ENCODE results near the gene YTHDF1.

Gene YTHDF1

DNA sequence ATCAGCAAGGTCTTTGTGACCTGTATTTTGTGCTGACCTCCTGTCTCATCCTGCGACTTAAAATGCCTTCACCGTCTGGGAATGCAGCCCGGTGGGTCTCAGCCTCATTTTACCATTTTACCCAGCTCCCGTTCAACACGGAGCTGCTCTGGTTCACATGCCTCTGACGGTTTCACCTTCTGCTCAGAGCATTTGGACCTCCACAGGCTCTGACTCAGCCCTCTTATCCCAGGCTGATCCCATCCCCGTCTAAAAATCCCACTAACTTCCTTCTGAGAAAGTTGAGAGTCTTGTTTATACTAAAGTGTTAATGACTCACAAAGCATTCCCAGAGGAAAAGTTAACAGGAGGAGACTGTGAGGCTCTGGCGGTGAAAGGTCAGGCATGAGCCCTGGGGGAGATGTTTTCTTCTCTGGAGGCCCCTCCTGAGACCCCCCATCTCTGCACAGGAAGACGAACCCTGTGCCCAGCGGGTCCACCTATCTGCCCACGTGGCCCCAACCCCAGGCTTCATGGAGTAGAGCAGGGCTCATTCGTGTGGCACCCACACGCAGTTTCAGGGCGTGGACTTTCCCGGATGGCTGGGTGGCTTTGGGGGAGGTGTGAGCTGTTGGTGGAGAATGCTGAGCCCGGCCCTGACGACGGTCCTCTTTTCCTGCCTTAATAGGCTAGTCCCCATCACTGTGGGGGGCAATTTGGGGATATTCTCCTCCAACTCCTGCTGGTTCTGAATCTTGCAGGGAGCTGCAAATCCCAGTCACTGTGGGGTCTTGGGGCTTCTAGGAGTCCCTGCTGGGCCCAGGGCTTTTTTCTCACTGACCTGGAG, 16.5 kb upstream of the YTHDF1 start (continued):
- TF ChIP-seq ZNF514 (tag by site-specific recombination; IDR thresholded peaks at IDR 0.05) (no peak), ZNF670 (tag by site-specific recombination; IDR thresholded peaks at IDR 0.05; ENCODE audit: low read depth) (no peak), KLF7 (tag by site-specific recombination; IDR thresholded peaks at IDR 0.05; ENCODE audit: borderline replicate concordance) (0 out of 2 replicates have a peak, but pooled peaks have one; percentile 36), TRIM28 (IDR thresholded peaks at IDR 0.05; ENCODE audit: borderline replicate concordance, low read length) (no peak), ZNF473 (tag by site-specific recombination; IDR thresholded peaks at IDR 0.05) (no peak), YY2 (tag by site-specific recombination; IDR thresholded peaks at IDR 0.05) (no peak), ZNF223 (tag by site-specific recombination; IDR thresholded peaks at IDR 0.05) (no peak), ZNF658 (tag by site-specific recombination; IDR thresholded peaks at IDR 0.05) (no peak), ZNF585B (tag by site-specific recombination; IDR thresholded peaks at IDR 0.05) (no peak), ZNF654 (tag by site-specific recombination; IDR thresholded peaks at IDR 0.05; ENCODE audit: low read depth) (no peak), ZIC2 (tag by site-specific recombination; IDR thresholded peaks at IDR 0.05) (peak; percentile 96), ZNF248 (tag by site-specific recombination; IDR thresholded peaks at IDR 0.05) (no peak), KLF10 (tag by site-specific recombination; IDR thresholded peaks at IDR 0.05) (no peak), ZNF112 (tag by site-specific recombination; IDR thresholded peaks at IDR 0.05) (no peak), ZNF600 (tag by site-specific recombination; IDR thresholded peaks at IDR 0.05) (no peak), IKZF3 (tag by site-specific recombination; IDR thresholded peaks at IDR 0.05) (no peak; the same call in 1 of the 2 replicates), ZFHX2 (tag by site-specific recombination; conservative IDR thresholded peaks at IDR 0.05) (peak; percentile 72), ZNF302 (tag by site-specific recombination; IDR thresholded peaks at IDR 0.05; ENCODE audit: low read depth) (no peak), GLIS1 (tag by site-specific recombination; IDR thresholded peaks at IDR 0.05) (no peak; the same call in none of the 2 replicates), GLIS2 (tag by site-specific recombination; IDR thresholded peaks at IDR 0.05) (peak; percentile 55; the same call in 1 of the 2 replicates), SP2 (tag by site-specific recombination; IDR thresholded peaks at IDR 0.05) (no peak)
- TF ChIP-seq, protein P1, sequence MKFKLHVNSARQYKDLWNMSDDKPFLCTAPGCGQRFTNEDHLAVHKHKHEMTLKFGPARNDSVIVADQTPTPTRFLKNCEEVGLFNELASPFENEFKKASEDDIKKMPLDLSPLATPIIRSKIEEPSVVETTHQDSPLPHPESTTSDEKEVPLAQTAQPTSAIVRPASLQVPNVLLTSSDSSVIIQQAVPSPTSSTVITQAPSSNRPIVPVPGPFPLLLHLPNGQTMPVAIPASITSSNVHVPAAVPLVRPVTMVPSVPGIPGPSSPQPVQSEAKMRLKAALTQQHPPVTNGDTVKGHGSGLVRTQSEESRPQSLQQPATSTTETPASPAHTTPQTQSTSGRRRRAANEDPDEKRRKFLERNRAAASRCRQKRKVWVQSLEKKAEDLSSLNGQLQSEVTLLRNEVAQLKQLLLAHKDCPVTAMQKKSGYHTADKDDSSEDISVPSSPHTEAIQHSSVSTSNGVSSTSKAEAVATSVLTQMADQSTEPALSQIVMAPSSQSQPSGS (tag by site-specific recombination; IDR thresholded peaks at IDR 0.05; ENCODE audit: low read depth), result no peak
- TF ChIP-seq, protein P2, sequence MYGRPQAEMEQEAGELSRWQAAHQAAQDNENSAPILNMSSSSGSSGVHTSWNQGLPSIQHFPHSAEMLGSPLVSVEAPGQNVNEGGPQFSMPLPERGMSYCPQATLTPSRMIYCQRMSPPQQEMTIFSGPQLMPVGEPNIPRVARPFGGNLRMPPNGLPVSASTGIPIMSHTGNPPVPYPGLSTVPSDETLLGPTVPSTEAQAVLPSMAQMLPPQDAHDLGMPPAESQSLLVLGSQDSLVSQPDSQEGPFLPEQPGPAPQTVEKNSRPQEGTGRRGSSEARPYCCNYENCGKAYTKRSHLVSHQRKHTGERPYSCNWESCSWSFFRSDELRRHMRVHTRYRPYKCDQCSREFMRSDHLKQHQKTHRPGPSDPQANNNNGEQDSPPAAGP (tag by site-specific recombination; IDR thresholded peaks at IDR 0.05), result peak; percentile 79; the same call in 1 of the 2 replicates
- TF ChIP-seq, protein P3, sequence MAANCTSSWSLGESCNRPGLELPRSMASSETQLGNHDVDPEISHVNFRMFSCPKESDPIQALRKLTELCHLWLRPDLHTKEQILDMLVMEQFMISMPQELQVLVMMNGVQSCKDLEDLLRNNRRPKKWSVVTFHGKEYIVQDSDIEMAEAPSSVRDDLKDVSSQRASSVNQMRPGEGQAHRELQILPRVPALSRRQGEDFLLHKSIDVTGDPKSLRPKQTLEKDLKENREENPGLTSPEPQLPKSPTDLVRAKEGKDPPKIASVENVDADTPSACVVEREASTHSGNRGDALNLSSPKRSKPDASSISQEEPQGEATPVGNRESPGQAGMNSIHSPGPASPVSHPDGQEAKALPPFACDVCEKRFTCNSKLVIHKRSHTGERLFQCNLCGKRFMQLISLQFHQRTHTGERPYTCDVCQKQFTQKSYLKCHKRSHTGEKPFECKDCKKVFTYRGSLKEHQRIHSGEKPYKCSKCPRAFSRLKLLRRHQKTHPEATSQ (tag by site-specific recombination; IDR thresholded peaks at IDR 0.05), result no peak
- TF ChIP-seq, protein P4, sequence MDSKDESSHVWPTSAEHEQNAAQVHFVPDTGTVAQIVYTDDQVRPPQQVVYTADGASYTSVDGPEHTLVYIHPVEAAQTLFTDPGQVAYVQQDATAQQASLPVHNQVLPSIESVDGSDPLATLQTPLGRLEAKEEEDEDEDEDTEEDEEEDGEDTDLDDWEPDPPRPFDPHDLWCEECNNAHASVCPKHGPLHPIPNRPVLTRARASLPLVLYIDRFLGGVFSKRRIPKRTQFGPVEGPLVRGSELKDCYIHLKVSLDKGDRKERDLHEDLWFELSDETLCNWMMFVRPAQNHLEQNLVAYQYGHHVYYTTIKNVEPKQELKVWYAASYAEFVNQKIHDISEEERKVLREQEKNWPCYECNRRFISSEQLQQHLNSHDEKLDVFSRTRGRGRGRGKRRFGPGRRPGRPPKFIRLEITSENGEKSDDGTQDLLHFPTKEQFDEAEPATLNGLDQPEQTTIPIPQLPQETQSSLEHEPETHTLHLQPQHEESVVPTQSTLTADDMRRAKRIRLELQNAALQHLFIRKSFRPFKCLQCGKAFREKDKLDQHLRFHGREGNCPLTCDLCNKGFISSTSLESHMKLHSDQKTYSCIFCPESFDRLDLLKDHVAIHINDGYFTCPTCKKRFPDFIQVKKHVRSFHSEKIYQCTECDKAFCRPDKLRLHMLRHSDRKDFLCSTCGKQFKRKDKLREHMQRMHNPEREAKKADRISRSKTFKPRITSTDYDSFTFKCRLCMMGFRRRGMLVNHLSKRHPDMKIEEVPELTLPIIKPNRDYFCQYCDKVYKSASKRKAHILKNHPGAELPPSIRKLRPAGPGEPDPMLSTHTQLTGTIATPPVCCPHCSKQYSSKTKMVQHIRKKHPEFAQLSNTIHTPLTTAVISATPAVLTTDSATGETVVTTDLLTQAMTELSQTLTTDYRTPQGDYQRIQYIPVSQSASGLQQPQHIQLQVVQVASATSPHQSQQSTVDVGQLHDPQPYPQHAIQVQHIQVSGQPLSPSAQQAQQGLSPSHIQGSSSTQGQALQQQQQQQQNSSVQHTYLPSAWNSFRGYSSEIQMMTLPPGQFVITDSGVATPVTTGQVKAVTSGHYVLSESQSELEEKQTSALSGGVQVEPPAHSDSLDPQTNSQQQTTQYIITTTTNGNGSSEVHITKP (tag by site-specific recombination; IDR thresholded peaks at IDR 0.05), result no peak
- TF ChIP-seq, protein P5, sequence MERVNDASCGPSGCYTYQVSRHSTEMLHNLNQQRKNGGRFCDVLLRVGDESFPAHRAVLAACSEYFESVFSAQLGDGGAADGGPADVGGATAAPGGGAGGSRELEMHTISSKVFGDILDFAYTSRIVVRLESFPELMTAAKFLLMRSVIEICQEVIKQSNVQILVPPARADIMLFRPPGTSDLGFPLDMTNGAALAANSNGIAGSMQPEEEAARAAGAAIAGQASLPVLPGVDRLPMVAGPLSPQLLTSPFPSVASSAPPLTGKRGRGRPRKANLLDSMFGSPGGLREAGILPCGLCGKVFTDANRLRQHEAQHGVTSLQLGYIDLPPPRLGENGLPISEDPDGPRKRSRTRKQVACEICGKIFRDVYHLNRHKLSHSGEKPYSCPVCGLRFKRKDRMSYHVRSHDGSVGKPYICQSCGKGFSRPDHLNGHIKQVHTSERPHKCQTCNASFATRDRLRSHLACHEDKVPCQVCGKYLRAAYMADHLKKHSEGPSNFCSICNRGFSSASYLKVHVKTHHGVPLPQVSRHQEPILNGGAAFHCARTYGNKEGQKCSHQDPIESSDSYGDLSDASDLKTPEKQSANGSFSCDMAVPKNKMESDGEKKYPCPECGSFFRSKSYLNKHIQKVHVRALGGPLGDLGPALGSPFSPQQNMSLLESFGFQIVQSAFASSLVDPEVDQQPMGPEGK (tag by site-specific recombination; IDR thresholded peaks at IDR 0.05), result peak; percentile 52; the same call in 1 of the 2 replicates
- TF ChIP-seq, protein P6, sequence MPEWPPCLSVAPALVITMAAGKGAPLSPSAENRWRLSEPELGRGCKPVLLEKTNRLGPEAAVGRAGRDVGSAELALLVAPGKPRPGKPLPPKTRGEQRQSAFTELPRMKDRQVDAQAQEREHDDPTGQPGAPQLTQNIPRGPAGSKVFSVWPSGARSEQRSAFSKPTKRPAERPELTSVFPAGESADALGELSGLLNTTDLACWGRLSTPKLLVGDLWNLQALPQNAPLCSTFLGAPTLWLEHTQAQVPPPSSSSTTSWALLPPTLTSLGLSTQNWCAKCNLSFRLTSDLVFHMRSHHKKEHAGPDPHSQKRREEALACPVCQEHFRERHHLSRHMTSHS (tag by site-specific recombination; IDR thresholded peaks at IDR 0.05), result no peak
- TF ChIP-seq, protein P7, sequence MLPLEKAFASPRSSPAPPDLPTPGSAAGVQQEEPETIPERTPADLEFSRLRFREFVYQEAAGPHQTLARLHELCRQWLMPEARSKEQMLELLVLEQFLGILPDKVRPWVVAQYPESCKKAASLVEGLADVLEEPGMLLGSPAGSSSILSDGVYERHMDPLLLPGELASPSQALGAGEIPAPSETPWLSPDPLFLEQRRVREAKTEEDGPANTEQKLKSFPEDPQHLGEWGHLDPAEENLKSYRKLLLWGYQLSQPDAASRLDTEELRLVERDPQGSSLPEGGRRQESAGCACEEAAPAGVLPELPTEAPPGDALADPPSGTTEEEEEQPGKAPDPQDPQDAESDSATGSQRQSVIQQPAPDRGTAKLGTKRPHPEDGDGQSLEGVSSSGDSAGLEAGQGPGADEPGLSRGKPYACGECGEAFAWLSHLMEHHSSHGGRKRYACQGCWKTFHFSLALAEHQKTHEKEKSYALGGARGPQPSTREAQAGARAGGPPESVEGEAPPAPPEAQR (tag by site-specific recombination; IDR thresholded peaks at IDR 0.05), result no peak
